ENCODE results near the gene GATAD2A. TPM values are rescaled to one million over a fixed set of nuclear protein-coding genes. Genes with fewer than 3 reads are reported as not detected.

Gene GATAD2A
- total and polyA plus RNA-seq, 2 donors (not counting 1 experiment from before 2014, with no cell fraction given): 31.7 to 63.5 TPM

DNA sequence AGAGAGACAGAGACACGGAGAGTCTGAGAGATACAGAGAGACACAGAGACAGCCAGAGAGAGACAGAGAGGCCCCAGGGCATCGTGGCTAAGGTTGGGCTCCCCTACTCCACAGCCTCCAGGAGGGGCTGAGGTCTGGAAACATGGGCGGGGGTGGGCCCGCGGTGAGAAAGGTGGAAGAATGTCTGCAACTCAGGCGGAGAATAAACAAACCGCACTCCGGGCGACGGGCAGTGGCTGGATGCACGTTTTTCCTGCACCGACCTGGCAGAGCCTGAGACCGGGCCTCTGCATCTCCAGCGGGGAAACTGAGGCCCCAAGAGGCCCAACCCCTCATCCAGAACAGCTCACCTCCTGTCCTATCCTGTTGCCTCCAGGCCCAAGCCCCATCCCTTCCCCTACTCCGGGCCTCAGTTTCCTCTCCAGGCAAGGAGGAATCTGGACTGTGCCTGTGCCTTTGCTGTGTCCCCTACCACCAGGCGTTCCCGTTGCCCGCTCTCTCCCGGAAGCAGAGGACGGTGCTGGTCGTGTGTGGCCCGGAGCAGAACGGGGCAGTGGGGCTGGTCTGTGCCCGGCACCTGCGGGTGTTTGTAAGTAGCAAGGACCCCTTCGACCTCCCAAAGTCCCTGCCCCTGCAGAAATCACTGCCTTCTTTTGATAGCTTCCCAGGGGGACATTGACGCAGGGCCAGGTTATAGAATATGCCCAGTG, 129.2 kb downstream of the GATAD2A start:
- Histone ChIP-seq H3K27ac (ENCODE audit: insufficient read depth, low read length) (no peak overlapping the region), H3K9ac (ENCODE audit: insufficient read depth, low read length) (no peak overlapping the region), H2AFZ (ENCODE audit: low read length) (no peak overlapping the region), H4K20me1 (ENCODE audit: control insufficient read depth, extremely low read depth, insufficient read depth, low read length) (no peaks in the 10 kb centered on the region), H3K4me1 (ENCODE audit: control insufficient read depth, extremely low read depth, insufficient read depth, low read length) (no peaks in the 10 kb centered on the region), H3K27me3 (ENCODE audit: control insufficient read depth, insufficient read depth, low read length) (peaks cover 3% of the 10 kb centered on the region), H3K4me3 (replicated peaks in 1 of 4; ENCODE audit: control extremely low read depth in 1 of 4, insufficient read depth in 1 of 4, low read depth in 3 of 4, low read length in 4 of 4) (no peak overlapping the region), H3K9me3 (ENCODE audit: control insufficient read depth, insufficient read depth, low read depth, low read length) (no peaks in the 10 kb centered on the region), H3K4me2 (ENCODE audit: extremely low read depth, insufficient read depth, low read length) (no peak overlapping the region), H3K36me3 (ENCODE audit: control insufficient read depth, insufficient read depth, low read length) (no peaks in the 10 kb centered on the region), H3K79me2 (ENCODE audit: control insufficient read depth, insufficient read depth, low read length) (no peaks in the 10 kb centered on the region)
- no peak for DNase-seq (ENCODE audit: low read depth in 2 of 2)
- no peak for TF ChIP-seq EZH2 (IDR thresholded peaks at IDR 0.05; ENCODE audit: low read length, missing control alignments)
- TF ChIP-seq, protein P1, sequence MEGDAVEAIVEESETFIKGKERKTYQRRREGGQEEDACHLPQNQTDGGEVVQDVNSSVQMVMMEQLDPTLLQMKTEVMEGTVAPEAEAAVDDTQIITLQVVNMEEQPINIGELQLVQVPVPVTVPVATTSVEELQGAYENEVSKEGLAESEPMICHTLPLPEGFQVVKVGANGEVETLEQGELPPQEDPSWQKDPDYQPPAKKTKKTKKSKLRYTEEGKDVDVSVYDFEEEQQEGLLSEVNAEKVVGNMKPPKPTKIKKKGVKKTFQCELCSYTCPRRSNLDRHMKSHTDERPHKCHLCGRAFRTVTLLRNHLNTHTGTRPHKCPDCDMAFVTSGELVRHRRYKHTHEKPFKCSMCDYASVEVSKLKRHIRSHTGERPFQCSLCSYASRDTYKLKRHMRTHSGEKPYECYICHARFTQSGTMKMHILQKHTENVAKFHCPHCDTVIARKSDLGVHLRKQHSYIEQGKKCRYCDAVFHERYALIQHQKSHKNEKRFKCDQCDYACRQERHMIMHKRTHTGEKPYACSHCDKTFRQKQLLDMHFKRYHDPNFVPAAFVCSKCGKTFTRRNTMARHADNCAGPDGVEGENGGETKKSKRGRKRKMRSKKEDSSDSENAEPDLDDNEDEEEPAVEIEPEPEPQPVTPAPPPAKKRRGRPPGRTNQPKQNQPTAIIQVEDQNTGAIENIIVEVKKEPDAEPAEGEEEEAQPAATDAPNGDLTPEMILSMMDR (conservative IDR thresholded peaks at IDR 0.05 in 1 of 2, IDR thresholded peaks at IDR 0.05 in 1 of 2; ENCODE audit: low read depth in 1 of 2, low read length in 2 of 2): no peak

DNA sequence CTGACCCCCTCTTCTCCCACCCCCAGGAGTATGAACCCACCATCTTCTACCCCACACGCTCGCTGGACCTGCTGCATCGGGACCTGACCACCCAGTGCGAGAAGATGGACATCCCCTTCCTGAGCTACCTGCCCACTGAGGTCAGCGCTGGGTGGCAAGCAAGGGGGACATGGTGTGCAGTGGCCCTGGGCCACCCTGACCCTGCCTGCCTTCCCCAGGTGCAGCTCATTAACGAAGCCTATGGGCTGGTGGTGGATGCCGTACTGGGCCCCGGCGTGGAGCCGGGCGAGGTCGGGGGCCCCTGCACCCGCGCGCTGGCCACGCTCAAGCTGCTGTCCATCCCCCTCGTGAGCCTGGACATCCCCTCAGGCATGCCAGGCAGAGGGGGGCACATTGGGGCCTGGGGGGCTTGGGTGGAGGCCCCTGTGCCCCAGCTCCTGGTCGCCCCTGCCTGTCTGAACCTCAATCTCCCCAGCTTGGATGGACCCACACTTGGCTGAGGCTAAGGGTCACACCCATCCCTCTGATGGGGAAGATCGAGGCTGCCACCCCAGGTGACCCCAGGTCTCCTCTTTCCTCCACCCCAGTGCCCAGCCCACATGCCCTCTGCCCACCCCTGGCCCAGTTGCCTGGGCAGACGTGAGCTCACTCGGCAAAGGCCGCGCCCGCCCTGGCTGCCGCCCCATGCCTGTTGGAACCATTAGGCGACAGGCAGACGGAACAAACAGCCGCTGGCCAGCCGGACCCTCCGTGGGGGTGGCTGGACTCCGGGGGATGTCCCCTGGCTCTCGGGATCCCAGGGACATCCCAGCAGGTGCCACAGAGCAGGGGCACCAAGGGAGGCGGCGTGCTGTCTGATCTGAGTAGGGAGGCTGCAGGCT, 130.1 kb downstream of the GATAD2A start:
- Histone ChIP-seq H3K4me2 (ENCODE audit: extremely low read depth, insufficient read depth, low read length) (no peak overlapping the region), H3K9ac (ENCODE audit: insufficient read depth, low read length) (no peak overlapping the region), H3K36me3 (ENCODE audit: control insufficient read depth, insufficient read depth, low read length) (no peaks in the 10 kb centered on the region), H4K20me1 (ENCODE audit: control insufficient read depth, extremely low read depth, insufficient read depth, low read length) (no peaks in the 10 kb centered on the region), H3K4me3 (replicated peaks in 1 of 4; ENCODE audit: control extremely low read depth in 1 of 4, insufficient read depth in 1 of 4, low read depth in 3 of 4, low read length in 4 of 4) (no peak overlapping the region), H3K9me3 (ENCODE audit: control insufficient read depth, insufficient read depth, low read depth, low read length) (no peaks in the 10 kb centered on the region), H2AFZ (ENCODE audit: low read length) (no peak overlapping the region), H3K27ac (ENCODE audit: insufficient read depth, low read length) (no peak overlapping the region), H3K79me2 (ENCODE audit: control insufficient read depth, insufficient read depth, low read length) (no peaks in the 10 kb centered on the region), H3K27me3 (ENCODE audit: control insufficient read depth, insufficient read depth, low read length) (peaks cover 3% of the 10 kb centered on the region), H3K4me1 (ENCODE audit: control insufficient read depth, extremely low read depth, insufficient read depth, low read length) (no peaks in the 10 kb centered on the region)
- no peak for DNase-seq (ENCODE audit: low read depth in 2 of 2)
- no peak for TF ChIP-seq EZH2 (IDR thresholded peaks at IDR 0.05; ENCODE audit: low read length, missing control alignments)
- TF ChIP-seq, protein P1 (conservative IDR thresholded peaks at IDR 0.05 in 1 of 2, IDR thresholded peaks at IDR 0.05 in 1 of 2; ENCODE audit: low read depth in 1 of 2, low read length in 2 of 2): no peak

Measured in fibroblast of lung (primary cell).